GM12864 (cell line): Measurements from ENCODE around the gene MRC2.

Experiments
- DNase-seq: peaks from one replicate; pipeline ENCODE4 v3.0.0-alpha.2; 2011; ENCODE audit warnings: low read depth
- H3K4me3 ChIP-seq: 2 replicates; pipeline ENCODE4 v1.5.1; 2011; ENCODE audit warnings: mild to moderate bottlenecking, low read depth, low read length, control low read depth
- TF ChIP-seq, protein P1 (sequence below): IDR thresholded peaks from 2 replicates; pipeline ENCODE4 v1.5.1; 2011; ENCODE audit warnings: low read depth, mild to moderate bottlenecking, moderate library complexity, low read length, control low read depth, inconsistent platforms; ENCODE audit errors: missing control alignments

MRC2 gene

DNA sequence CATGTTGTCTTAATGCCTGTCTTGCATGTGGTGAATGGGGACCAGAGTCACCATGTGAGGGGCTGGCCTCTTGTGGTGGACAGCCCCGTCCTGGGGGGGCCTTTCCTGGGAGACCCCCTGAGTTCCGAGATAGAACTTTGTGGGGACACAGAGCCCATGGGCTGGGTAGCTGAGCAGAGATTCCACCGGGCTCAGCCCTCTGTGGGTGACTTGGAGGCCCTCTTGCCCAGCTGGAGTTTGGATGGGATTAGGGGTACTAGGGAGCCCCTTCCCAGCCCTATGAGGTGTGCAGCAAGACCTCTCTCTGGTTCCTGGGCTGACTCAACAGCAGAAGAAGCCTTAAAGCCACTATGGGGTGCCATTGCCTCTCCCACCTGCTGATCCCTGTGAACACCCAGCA is 38.1 kb downstream of the MRC2 start:
- no peak overlapping the region for H3K4me3 ChIP-seq
- TF ChIP-seq, protein P1, sequence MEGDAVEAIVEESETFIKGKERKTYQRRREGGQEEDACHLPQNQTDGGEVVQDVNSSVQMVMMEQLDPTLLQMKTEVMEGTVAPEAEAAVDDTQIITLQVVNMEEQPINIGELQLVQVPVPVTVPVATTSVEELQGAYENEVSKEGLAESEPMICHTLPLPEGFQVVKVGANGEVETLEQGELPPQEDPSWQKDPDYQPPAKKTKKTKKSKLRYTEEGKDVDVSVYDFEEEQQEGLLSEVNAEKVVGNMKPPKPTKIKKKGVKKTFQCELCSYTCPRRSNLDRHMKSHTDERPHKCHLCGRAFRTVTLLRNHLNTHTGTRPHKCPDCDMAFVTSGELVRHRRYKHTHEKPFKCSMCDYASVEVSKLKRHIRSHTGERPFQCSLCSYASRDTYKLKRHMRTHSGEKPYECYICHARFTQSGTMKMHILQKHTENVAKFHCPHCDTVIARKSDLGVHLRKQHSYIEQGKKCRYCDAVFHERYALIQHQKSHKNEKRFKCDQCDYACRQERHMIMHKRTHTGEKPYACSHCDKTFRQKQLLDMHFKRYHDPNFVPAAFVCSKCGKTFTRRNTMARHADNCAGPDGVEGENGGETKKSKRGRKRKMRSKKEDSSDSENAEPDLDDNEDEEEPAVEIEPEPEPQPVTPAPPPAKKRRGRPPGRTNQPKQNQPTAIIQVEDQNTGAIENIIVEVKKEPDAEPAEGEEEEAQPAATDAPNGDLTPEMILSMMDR: no peak
- no peak for DNase-seq

- TF ChIP-seq, protein P1: no peak
- no peak for DNase-seq
- no peak overlapping the region for H3K4me3 ChIP-seq
Measured at GRCh38 chr17:62666061-62666800, 38.8 kb downstream of the MRC2 start.

- TF ChIP-seq, protein P1: no peak
- DNase-seq: no peak
- H3K4me3 ChIP-seq: no peak overlapping the region
Measured at GRCh38 chr17:62666801-62667591, 39.5 kb downstream of the MRC2 start.

DNA sequence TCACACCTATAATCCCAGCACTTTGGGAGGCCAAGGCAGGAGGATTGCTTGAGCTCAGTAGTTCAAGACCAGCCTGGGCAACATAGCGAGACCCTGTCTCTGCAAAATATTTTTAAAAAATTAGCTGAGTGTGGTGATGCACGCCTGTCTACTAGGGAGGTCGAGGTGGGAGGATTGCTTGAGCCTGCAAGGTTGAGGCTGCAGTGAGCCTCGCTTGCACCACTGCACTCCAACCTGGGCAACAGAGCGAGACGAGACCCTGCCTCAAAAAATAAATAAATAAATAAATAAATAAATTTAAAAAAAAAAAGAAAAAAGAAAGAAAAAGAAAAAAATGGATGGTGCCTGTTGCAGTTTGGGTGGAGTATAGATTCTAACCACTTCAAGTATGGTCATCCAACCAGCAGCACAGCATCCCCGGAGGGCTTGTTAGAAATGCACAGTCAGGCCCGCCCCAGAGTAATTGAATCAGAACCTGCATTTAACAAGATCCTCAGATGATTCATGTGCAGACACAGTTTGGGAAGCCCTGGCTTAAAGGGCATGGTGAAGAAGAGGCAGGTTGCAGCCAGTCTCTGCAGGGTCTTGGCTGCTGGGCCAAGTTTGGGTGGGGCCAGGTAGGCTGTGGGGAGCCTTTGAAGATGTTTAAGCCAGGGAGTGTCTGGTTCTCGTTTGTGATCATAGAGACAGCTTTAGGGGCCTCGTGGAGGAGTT is 40.8 kb downstream of the MRC2 start:
- H3K4me3 ChIP-seq: no peak overlapping the region
- no peak for DNase-seq
- TF ChIP-seq, protein P1: no peak

DNA sequence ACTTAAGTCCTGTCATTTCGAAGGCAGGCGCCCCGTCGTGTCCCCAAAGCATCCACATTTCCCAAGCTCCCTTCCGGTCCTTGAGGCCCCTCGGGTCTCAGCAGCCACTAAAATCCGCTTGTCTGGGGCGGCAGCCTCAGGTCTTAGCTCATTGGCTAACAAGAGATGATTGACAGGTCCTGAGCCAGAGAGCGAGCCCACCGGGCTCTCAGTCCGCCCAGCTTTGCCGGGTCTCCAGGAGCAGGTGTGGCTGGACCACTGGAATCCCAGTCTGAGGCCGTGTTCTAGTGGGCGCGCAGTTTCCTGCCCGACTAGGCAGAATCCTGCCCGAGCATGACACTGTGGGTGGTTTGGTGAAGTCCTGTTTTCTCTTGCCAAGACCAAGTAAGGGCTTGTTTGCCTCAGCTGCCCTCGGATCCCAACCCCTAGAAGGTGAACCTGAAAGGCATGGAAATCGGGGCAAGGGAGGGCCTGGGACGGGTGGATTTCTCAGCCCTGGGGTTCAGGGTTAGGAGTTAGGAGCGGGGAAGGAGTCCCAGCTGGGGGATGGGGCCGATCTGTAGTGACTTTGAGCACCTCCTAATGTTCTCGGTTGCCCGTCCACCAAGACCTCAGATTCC is 42.8 kb downstream of the MRC2 start:
- no peak for DNase-seq
- H3K4me3 ChIP-seq: no peak overlapping the region
- TF ChIP-seq, protein P1: no peak

DNA sequence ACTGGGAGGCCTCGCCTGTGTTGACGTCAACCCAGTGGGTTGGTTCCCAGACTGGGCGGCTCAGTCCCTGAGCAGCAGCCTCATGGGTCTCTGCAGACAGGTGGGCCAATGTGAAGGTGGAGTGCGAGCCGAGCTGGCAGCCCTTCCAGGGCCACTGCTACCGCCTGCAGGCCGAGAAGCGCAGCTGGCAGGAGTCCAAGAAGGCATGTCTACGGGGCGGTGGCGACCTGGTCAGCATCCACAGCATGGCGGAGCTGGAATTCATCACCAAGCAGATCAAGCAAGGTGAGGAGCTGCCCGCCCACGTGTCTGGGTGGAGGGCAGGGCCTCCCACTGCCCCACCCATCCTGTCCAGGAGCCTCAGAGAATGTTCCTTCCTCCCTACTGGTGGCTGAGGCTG is 44.1 kb downstream of the MRC2 start:
- TF ChIP-seq, protein P1: no peak
- DNase-seq: no peak
- no peak overlapping the region for H3K4me3 ChIP-seq
